DND-41 (cell line): ENCODE results near the gene RPS6KB2.

ENCODE experiments used
- CTCF ChIP-seq: IDR thresholded peaks from 2 replicates; pipeline ENCODE4 v1.5.1; 2012; ENCODE audit warnings: borderline replicate concordance, low read length, moderate library complexity, mild to moderate bottlenecking; ENCODE audit not compliant: poor library complexity, severe bottlenecking; ENCODE audit errors: extremely low read depth
- EZH2 ChIP-seq: IDR thresholded peaks from 3 replicates; pipeline ENCODE4 v1.6.1; 2012; ENCODE audit warnings: borderline replicate concordance, low read depth, mild to moderate bottlenecking, moderate library complexity, low read length, inconsistent platforms; ENCODE audit not compliant: severe bottlenecking

GRCh38 chr11:67484847-67485311 is 56.6 kb downstream of the RPS6KB2 start:
- no peak for TF ChIP-seq CTCF
- no peak for TF ChIP-seq EZH2
